Measurements from ENCODE around the gene FRAS1.

Gene FRAS1

GRCh38 chr4:78571804-78572203 is 514.7 kb downstream of the FRAS1 start:
- no peak for DNase-seq (ENCODE audit: low read depth in 2 of 2)

GRCh38 chr4:78578674-78579425 is 521.7 kb downstream of the FRAS1 start:
- no peak for DNase-seq (ENCODE audit: low read depth in 2 of 2)

- no peak for DNase-seq (ENCODE audit: low read depth in 2 of 2)
These were observed 524.5 kb downstream of the FRAS1 start for GRCh38 chr4:78581618-78582017.

- DNase-seq (ENCODE audit: low read depth in 2 of 2): no peak
These were observed 527.9 kb downstream of the FRAS1 start for GRCh38 chr4:78584863-78585547.

GRCh38 chr4:78585633-78586032 is 528.5 kb downstream of the FRAS1 start:
- DNase-seq (ENCODE audit: low read depth in 2 of 2): no peak

- no peak for DNase-seq (ENCODE audit: low read depth in 2 of 2)
These were observed 531.9 kb downstream of the FRAS1 start for GRCh38 chr4:78588894-78589545.

- DNase-seq (ENCODE audit: low read depth in 2 of 2): no peak
These were observed 534.3 kb downstream of the FRAS1 start for GRCh38 chr4:78591404-78591803.

GRCh38 chr4:78592088-78592783 is 535.1 kb downstream of the FRAS1 start:
- DNase-seq (ENCODE audit: low read depth in 2 of 2): no peak

Data from fibroblast of skin of left biceps (primary cell).